Measurements from ENCODE around the gene CALCA.
"Not testable (repeated sequence)": the region's sequence is repeated elsewhere in the genome, so short reads cannot be mapped to it uniquely, and the experiment has no call there.

CALCA gene, protein sequence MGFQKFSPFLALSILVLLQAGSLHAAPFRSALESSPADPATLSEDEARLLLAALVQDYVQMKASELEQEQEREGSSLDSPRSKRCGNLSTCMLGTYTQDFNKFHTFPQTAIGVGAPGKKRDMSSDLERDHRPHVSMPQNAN

DNA sequence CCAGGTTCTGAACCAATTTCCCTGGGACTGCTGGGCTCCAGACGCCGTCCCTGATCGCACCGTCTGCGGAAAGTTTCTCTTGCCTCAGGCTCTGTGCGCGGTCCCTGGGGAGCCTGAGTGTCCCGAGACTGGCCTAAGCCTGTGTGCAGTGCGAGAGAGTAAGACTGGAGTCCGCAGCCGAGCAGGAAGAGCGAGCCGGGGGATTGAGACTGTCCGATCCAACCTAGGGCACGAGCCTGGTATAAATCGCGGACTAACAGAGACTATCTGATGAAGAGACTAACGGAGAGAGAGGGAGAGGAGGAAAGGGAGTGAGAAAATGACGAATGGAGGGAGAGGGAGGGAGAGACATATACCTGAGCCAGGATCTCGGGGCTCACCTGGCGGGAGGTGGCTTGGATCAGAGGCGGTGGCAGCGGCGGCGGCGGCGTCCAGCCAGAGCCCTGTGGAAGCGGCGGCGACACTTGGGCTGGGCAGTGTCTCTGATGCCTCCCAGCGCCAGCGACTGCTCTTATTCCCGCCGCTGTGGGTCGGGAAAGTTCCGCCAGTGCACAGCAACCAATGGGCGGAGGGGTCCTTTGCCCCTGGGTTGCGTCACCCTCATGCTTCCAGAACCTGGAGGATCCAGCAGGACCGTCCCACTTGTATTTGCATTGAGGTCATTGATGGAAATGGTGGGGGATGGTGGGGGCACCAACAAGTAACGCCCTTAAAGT, at the start of gene CALCA:
Gene CALCA, minus strand, starts transcription at position 487 of the 716 bp plus-strand sequence. CDS start 1,159 bp downstream, outside the sequence.
- no peak for DNase-seq

DNA sequence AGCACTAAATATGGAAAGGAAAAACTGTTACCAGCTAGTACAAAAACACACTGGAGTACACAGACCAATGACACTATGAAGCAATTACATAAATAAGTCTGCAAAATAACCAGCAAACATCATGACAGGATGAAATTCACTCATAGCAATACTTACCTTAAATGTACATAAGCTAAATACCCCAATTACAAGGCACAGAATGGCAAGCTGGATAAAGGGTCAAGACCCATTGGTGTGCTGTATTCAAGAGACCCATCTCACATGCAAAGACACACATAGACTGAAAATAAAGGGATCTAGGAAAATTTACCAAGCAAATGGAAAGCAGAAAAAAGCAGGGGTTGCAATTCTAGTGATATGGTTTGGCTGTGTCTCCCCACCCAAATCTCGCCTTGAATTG, 44.0 kb upstream of the CALCA start:
- DNase-seq, result no peak

DNA sequence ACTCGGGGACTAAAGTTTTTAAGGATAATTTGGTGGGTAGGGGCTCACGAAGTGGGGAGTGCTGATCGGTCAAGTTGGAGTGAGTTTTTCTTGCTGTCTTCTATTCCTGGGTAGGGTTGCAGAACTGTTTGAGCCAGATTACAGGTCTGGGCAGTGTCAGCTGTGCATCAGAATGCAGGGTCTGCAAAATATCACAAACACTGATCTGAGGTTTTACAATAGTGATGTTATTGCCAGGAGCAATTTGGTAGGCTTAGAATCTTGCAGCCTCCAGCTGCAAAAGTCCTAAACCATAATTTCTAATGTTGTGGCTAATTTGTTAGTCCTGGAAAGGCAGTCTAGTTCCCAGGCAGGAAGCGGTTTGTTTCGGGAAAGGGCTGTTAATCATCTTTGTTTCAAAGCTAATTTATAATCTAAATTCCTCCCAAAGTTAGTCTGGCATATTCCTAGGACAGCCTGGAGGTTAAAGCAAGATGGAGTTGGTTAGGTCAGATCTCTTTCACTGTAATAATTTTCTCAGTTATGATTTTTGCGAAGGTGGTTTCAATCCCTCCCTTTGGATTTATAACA, 39.7 kb upstream of the CALCA start:
- DNase-seq, result no peak

DNA sequence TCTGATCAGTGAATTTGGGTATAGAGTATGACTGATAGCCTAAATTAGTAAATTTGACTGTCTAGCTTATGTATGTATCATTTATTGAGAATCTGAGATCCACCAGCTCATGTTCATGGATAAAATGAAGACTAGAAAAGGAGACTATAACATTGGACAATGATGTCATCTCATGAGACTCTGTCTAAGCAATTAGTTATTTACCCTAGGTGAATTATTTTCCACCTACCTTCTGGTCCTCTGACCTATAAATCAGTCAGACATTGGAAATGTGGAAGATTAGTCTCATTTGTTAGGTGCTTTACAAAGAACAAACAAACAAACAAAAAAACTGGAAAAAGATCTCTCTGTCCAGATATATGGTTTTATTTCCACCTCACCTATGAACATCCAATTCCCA, 38.7 kb upstream of the CALCA start:
- DNase-seq, result no peak

DNA sequence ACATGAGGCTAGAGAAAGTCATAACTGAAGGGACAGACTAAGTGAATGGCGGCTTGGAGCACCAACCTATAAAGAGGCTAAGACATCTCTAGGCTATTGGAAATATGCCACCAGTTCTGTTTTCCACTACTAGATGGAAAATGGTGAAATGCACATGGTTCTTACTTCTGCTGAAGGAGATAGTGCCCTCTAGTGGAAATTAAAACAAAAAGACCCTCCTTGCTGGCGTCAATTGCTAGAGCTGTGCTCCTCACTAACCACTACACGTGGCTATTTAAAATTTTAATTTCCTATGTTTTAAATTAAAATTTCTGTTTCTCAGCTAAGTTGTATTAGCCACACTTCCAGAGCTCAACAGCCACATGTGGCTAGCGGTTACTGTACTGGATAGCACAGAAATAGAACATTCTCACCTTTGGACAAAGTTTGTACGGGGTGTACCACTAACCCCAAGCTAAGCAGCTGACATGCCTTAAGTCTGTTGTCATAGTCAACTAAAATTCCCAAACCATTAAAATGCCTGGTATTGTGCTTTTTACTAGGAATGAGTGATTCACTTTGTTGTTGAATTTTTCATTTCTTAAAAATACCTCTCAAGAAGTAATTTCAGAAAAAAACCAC, 34.1 kb upstream of the CALCA start:
- DNase-seq, result no peak

DNA sequence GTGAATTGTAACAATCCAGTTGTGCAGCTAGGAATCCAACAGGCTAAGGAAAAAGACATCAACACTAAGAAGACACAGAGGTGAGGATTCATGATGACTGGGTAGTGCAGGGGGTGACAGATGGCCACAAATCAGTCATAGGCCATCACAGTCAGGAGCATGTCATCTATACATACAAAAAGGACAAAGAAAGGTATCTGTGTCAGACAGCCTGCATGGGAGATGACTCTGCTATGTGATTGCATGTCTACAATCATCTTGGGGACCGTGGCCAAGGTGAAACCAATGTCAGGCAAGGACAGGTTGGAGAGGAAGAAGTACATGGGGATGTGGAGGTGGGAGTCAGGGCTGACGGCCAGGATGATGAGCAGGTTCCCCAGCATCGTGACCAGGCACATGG, 16.0 kb upstream of the CALCA start:
- not testable (repeated sequence) for DNase-seq

DNA sequence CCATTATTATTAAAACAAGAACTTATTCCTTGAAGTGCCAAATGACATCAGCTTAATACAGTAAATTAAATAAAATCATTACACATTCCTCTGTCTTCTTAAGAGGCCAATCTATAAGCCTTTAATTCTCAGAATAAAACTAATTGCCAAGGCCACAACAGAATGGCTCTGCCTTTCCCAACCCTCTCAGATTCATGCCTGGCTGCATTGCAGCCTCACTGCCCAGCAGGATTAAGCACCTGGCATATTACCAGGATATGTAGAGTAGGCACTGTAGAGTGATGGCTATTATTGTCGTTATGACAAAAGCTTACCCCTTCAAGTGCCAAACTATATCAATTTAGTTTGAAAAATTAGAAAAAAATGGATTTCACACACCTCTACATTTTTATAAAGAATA, 9.4 kb upstream of the CALCA start:
- no peak for DNase-seq

DNA sequence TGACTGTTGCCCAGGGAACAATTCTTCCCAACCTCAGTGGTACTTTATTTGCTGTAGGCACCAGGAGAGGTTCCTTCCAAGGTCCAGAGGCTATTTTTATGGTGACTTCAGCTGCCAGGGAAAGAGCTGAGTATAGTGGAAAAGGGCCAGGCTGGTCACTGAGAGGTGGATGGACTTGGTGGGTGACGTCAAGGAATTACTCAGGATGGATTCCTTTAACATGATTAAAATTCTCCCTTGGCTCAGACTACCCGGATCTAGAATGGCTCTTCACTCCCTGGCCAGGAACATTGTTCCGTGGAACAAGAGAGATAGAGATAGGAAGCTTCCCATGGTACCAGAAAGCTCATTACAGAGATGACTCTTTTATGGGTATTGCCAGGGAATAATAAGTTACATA, 8.7 kb upstream of the CALCA start:
- no peak for DNase-seq

DNA sequence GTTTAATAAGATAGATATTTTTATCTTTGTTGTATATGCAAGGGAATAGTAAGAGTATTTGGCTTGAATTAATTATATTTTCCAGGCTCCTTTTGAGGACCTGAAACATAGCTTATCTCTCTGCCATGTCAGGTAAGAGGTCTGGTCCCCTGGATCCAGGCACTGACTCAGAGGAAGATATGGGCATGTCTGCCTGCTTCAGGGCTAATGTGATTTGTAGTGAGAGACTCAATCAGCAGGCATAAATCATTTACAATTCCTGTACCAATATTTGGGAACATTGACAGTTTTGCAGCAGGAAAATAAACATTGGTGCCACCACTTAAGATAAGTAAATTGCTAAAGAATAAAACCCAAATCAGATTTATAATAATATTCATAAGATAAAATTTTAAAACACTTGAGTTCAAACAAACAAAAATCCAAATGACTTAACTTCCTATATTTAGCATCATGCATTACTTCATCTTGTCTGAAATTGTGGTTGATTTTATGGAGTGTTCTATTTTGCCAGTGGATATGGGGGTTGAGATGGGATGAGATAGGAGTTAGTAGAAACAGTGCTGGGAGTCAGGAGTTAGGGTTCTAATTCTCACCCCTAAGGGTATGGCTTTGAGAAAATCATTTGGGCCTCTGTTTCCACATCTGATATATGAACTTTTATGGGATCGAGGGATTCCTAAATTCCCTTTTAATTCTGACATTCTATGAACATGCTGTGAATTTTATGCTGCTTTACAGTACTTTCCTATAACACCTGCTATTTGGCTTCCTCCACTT, 5.1 kb upstream of the CALCA start:
- no peak for DNase-seq

DNA sequence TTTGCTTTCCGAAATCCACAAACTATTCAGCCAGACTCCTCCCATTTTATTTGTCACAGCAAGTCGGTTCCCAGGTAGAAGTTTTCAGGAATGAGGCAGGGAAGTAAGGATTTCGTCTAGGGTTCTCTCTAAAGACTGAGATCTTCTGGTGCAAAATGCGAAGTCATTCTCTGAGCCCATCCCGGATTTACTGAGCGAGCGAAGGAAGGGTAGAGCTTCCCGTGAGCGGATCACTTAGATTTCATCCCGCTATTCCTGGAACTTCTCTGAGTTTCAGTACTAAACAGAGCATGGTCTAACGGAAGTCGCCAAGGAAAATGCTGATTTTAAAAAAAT, 3.1 kb upstream of the CALCA start:
- DNase-seq, result no peak

DNA sequence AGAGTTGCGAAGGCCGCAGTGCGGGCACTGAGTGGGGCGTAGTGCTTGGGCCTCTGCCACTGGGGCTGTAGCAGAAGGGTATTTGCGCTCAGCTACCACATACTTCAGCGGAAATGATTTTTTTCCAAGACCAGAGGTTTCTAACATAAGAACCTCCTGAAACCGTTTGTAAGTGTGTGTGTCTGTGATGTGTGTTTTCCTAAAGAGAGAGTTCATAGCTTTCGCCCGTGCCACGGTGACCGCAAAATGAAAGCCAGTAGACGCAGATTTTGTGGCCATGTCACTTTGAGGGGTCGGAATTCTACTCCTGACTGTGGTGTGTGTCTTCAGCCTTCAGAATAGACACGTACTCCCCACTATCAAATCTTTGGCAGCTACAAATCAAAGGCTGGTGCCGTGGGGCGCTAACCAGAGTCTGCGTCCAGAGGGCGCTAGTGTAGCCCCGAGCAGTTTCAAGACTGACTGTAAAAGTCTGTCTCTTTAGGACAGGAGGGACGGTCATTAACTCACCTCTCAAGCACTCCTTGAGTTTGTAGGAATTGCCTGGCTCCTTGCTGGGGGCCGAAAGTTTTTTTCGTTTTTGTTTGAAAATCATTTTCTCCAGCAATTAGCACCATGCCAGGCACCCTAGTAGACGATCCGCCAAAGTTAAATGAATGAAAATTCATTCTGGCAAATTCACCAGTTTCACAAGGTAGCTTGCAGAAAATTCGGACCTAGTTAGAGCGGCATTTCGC, 2.5 kb upstream of the CALCA start:
- peak; percentile 47 for DNase-seq

DNA sequence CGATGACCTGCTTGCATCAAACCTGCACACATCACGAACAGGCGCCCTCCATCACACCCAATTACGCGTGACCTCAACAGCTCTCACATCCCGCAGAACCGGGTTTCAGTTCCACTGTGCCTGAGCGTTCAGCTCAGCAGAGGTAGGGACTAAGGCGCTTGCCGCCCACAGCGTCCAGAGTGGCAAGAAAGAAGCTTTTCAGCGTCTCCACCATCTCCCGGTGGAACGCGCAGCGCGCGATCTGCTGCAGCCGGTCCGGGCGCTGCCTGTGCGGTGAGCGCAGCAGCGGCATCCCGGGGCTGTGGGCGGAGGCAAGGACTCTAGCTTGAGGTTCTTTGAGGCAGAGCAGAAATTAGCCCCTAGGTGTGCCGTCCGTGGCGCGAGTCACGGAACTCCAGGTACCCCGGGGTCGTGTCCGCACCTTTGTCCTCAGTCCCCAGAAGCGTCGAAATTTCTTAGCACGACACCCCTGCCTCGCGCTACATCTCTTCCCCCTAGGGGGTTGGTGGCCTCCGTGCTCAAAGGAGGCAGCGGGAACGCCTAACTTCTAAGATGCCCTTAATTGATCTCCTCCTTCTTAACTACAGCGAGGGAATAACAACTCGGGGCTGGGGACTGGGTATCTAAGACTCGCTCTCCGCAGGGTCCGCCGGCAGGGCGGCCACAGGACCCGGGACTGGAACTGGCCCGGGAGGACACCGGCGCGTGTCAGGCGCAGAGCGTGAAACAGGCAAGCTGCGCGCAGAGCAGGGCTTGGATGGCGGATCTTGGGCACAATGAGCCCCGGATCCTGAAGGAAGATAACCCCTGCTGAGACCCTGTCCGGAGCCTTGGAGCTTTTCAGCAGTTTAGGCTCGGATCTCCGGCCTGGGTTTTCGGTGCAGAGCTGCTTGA, 1.7 kb upstream of the CALCA start:
- DNase-seq, result peak; percentile 28

DNA sequence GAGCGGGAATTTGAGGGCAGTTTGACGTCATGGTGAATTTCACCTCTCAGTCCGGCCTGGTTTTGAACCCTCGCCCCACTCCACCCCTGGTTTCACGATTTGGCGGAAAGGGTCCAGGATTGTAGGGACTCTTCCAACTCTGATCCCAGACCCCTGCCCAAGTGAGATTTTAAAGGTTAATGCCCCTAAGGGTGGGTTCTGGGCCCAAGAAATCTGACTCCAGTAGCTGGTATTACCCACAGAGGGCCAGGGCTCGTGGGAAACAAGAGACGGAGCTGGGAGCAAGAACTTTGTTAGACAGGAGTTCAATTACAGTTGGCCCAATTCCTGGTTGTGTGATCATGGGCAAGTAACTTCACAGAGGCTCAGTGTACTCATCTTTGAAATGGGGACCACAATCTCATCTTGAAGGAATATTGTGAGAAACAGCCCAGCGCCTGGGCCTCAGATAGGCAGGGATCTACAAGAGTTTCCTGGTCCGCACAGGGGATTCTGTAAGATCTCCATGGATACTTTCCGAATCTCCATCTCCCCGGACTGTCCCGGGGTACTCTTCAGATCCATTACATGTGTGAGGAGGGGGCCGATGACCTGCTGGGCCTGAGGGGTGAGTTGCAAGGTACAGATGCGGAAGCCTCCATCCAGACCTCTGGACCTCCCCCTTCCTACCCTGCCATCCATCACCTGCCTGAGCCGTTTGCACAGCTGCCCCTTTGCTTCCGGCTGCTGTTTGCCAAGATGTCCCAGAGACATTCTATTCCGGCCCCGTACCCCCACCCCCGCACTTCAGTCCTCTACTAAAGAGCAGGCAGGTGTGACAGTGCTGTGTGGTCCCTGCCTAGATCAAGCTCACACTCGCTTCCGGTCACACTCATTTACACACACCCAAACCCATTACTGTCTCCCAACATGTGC, 687 bp upstream of the CALCA start:
- no peak for DNase-seq

DNA sequence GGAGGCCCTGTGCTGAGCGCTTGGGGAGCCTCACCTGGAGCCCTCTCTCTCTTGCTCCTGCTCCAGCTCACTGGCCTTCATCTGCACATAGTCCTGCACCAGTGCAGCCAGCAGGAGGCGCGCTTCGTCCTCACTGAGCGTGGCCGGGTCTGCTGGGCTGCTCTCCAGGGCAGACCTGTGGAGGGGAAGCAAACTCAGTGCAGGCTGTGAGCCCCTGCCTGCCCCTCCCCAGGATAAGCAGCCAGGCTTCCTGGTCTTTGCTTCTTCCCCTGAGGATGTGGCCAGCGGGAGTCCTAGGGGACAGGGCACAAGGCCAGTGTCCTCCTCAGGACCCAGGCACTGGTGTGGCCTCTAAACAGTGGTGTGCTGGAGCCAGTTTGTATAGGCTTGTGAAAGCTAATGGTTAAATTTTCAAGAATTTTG, 2.2 kb downstream of the CALCA start:
- DNase-seq, result peak; percentile 44

DNA sequence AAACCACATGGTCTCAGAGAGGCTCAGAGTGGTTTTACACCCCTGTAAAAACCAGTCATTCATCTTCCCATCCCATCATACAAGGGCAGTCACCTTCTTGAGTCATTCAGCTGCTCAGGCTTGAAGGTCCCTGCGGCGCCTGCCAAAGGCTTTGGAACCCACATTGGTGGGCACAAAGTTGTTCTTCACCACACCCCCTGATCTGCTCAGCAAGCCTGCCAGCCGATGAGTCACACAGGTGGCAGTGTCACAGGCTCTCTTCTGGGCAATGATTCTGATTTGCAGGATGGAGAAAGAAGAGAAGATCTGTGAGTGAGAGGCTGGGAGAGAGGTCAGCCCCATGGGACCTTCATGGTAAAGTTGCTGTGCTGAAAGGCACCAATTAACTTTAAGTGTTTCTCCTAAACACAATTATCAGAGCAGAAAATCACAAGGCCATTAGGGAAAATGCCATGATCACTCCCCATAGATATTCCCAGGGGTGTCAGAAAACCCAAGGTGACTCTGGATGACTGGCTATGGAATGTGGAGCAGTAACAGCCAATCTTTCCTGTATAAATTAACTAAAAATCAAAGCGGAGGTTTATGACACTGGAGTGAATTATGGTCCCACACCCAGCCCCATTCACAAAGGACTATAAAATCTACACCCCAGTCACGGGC, 4.4 kb downstream of the CALCA start:
- no peak for DNase-seq

DNA sequence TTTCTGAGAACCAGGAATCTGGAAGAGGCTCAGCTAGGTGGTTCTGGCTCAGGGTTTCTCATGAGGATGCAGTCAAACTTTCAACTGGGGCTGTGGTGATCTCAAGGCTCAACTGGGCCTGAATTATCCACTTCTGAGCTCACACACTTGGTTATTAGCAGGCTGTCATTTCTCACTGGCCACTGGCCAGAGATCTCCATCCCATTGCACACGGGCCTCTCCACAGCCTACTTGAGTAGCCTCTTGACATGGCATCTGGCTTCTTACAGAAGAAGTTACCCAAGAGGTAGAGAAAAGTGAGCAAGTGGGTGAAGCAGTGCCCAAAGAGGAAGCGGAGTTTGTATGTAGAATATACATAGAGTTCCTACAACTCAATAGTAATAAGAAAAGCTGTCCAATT, 16.0 kb downstream of the CALCA start:
- no peak for DNase-seq

DNA sequence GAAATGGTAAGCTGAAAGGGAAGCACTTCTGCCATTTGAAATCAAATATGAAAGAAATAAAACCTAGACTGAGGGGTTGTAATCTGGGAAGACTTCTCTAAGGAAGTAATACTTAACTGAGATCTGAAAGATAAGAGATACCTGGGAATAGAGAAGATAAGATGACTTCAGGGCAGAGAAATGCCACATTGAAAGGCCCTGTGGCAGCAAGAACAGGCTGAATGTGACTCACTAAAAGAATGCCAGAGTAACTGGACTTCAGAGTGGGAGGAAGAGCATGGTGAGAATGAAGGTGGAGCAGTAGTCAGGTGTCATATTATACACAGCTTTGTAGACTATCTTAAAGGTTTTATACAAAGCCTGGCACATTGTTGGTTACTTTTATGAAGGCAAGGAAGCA, 17.6 kb downstream of the CALCA start:
- DNase-seq, result no peak

DNA sequence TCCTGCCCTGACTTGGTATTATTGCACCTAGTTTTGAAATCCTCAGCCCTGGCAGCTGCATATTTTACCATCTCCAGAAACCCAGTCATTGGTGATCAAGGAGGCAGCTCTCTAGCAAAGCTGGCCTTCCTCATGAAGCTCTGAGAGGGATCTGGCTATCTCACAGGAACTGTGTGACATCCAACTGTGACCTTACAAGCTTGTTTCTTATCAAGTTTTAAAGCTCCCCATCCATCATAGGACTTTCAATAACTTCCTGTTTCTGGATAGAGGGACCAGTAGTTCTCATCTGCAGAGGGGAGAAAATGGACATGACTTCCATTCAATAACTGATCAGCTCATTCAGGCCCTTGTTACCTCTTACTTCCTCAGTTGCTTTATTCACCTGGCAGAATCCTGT, 18.2 kb downstream of the CALCA start:
- DNase-seq, result no peak

DNA sequence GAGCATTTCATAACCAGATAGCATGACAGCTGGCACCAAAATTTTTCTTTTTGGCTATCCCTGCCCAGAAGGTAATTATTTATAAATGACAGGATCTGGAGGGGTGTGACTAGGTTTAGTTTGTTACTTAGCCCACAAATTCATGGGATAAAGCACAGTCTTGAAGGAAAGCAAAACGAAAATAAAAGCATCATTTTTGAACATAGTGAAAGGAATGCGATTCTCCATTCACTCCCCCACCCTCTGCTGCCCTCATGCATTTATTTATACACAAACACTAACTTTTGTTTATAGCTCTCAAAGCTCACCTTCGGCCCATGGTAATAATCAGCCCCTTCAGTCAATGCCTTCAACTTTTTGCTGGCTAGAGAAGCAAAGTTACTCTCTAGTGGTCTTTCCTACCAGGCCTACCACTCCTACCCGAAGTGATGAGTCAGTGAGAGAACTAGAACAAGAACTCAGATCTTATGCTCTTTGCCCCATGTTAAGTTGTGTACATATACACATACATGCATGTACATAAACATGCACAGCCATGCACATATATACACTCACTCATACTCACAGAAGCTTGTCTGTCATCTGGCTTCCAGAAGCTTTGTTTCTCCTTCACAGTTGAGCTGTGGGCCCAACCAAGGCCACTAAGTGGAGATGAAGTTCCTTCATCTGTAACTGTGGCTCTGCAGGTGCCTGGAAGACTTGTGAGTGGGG, 22.6 kb downstream of the CALCA start:
- DNase-seq, result no peak
